GM13977 (cell line): ENCODE data around the gene TMEM72.

ENCODE experiments used
- DNase-seq: peaks from one replicate; pipeline ENCODE4 v3.0.0; 2012; ENCODE audit warnings: low spot score
- CTCF ChIP-seq: IDR thresholded peaks from 2 replicates; pipeline ENCODE4 v1.5.1; 2012; ENCODE audit warnings: mild to moderate bottlenecking, control low read depth; ENCODE audit not compliant: insufficient read depth; ENCODE audit errors: extremely low read depth, missing control alignments
- in situ Hi-C: fragments of 300-500 bp; cut with MboI; formaldehyde crosslinking; loops from one replicate; pipeline ENCODE4 v1.12.0; 2022; ENCODE audit warnings: low sequenced_read_pairs, low pct_unique_long_range_greater_than_20kb, mixed read lengths, inconsistent platforms; ENCODE audit not compliant: unreplicated experiment

Gene TMEM72

GRCh38 chr10:44977287-44978212 is 66.4 kb downstream of the TMEM72 start:
- no peak for TF ChIP-seq CTCF
- DNase-seq: no peak
- in situ Hi-C loops: no loop called here

- DNase-seq: no peak
- in situ Hi-C loops: no loop called here
- no peak for TF ChIP-seq CTCF
These were observed 67.1 kb downstream of the TMEM72 start for GRCh38 chr10:44978213-44978569.

GRCh38 chr10:44978570-44979280 is 67.6 kb downstream of the TMEM72 start, which contains the start of gene DEPP1:
TSS of gene DEPP1 (minus strand) at chr10:44978809. CDS start at chr10:44978030, 779 bp downstream.
- no peak for DNase-seq
- in situ Hi-C loops: no loop called here
- no peak for TF ChIP-seq CTCF

GRCh38 chr10:44979281-44980191 is 68.4 kb downstream of the TMEM72 start:
- in situ Hi-C loops: no loop called here
- no peak for DNase-seq
- TF ChIP-seq CTCF: no peak

GRCh38 chr10:44980309-44981171 is 69.4 kb downstream of the TMEM72 start:
- in situ Hi-C loops: no loop called here
- TF ChIP-seq CTCF: no peak
- DNase-seq: no peak
